DMS 273 (cell line): ENCODE measurements around the gene POU2AF3.
"Not testable (repeated sequence)": the region's sequence is repeated elsewhere in the genome, so short reads cannot be mapped to it uniquely, and the experiment has no call there.

Source experiments
- DNase-seq: peaks from one replicate; lab custom pipeline; 2025; ENCODE audit not compliant: unreplicated experiment; lab: John Stamatoyannopoulos, UW

POU2AF3 gene

GRCh38 chr11:111298413-111299100 is at the start of gene POU2AF3:
Gene POU2AF3, plus strand, starts transcription at chr11:111298546. Its CDS starts 36 bp downstream, at chr11:111298582.
- DNase-seq, result no peak

GRCh38 chr11:111250936-111251335 is 47.4 kb upstream of the POU2AF3 start:
- DNase-seq, result no peak

- DNase-seq, result no peak
Observed at GRCh38 chr11:111253131-111253530, 45.2 kb upstream of the POU2AF3 start.

GRCh38 chr11:111253630-111254029 is 44.7 kb upstream of the POU2AF3 start:
- no peak for DNase-seq

GRCh38 chr11:111258046-111258445 is 40.3 kb upstream of the POU2AF3 start:
- DNase-seq, result no peak

- no peak for DNase-seq
Observed at GRCh38 chr11:111259896-111260295, 38.5 kb upstream of the POU2AF3 start.

- DNase-seq, result no peak
Observed at GRCh38 chr11:111260811-111261210, 37.5 kb upstream of the POU2AF3 start.

GRCh38 chr11:111264646-111265045 is 33.7 kb upstream of the POU2AF3 start:
- DNase-seq, result no peak

- DNase-seq, result peak; percentile 65
Observed at GRCh38 chr11:111265421-111265820, 32.9 kb upstream of the POU2AF3 start.

GRCh38 chr11:111268303-111268702 is 30.0 kb upstream of the POU2AF3 start:
- not testable (repeated sequence) for DNase-seq

- DNase-seq, result no peak
Observed at GRCh38 chr11:111269146-111269868, 29.0 kb upstream of the POU2AF3 start.

- DNase-seq, result no peak
Observed at GRCh38 chr11:111272420-111272819, 25.9 kb upstream of the POU2AF3 start.

- no peak for DNase-seq
Observed at GRCh38 chr11:111282562-111283075, 15.7 kb upstream of the POU2AF3 start.

GRCh38 chr11:111283945-111284481 is 14.3 kb upstream of the POU2AF3 start:
- no peak for DNase-seq

- DNase-seq, result no peak
Observed at GRCh38 chr11:111285189-111286091, 12.9 kb upstream of the POU2AF3 start.

GRCh38 chr11:111291764-111292163 is 6.6 kb upstream of the POU2AF3 start:
- no peak for DNase-seq

- DNase-seq, result not testable (repeated sequence)
Observed at GRCh38 chr11:111292408-111292807, 5.9 kb upstream of the POU2AF3 start.

- no peak for DNase-seq
Observed at GRCh38 chr11:111296196-111296595, 2.1 kb upstream of the POU2AF3 start.

GRCh38 chr11:111297696-111298095 is 650 bp upstream of the POU2AF3 start:
- no peak for DNase-seq

GRCh38 chr11:111299101-111300026 is 1.0 kb downstream of the POU2AF3 start:
- peak; percentile 51 for DNase-seq
